ENCODE measurements around the gene UNG. TPM values are rescaled to one million over a fixed set of nuclear protein-coding genes. Genes with fewer than 3 reads are reported as not detected.
A peak's percentile ranks its signal among the peaks of the same experiment; 100 is the strongest.

The UNG gene
- total RNA-seq, 1 donor from 2014 or later, result 20.5 TPM

DNA sequence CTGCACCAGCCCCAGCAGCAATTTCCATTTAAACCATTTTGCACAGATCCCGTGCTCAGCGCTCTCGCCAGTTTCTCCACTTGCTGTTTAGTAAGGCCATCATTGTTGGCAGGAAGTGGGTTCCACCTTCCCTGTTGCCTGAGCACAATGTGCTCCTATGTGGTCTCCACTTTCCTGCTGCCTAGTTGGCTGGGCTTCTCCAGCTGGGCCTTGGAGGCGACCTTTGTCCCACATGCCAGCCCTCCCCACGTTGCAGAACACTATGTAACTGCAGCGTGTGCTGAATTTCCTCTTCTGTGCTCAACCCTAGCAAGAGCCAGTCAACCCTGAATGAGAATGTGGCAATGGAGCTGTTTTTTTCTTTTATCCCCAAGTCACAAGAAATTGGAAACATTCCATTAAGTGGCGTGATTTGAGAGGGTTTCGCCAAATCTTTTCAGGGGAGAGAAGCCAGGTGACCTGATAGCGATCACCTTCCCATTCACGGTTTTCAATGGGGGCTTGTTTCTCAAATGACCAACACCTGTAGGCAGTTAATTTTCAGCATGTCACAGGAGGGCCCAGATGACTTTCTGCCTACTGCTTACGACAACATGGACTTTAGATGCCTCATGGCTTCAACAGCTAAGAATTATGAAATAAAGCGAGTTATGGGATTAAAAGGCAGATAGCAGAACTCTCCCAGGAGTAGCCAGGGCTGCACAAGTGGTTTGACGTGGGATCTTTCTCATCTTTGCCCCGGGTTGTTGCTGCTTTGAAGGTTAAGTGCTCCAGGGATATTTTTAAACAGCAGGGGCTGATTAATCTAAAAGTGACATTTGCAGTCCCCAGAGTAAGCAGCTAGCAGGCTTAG lies 18.6 kb downstream of the UNG start, which contains the start of gene ACACB:
Gene ACACB, plus strand, starts transcription at position 830 of the 853 bp plus-strand sequence. CDS start 22,819 bp downstream, outside the sequence.
- Histone ChIP-seq H3K9me3 (no peaks in the 10 kb centered on the region), H3K4me1 (peaks cover 68% of the 10 kb centered on the region), H3K27me3 (ENCODE audit: low read depth) (no peaks in the 10 kb centered on the region), H3K27ac (peak within 1 kb of the TSS; percentile 71), H3K4me3 (no peak within 1 kb of the TSS), H3K36me3 (no peaks in the 10 kb centered on the region)
- ATAC-seq, result peak; percentile 56 to 76
- TF ChIP-seq, protein P1, sequence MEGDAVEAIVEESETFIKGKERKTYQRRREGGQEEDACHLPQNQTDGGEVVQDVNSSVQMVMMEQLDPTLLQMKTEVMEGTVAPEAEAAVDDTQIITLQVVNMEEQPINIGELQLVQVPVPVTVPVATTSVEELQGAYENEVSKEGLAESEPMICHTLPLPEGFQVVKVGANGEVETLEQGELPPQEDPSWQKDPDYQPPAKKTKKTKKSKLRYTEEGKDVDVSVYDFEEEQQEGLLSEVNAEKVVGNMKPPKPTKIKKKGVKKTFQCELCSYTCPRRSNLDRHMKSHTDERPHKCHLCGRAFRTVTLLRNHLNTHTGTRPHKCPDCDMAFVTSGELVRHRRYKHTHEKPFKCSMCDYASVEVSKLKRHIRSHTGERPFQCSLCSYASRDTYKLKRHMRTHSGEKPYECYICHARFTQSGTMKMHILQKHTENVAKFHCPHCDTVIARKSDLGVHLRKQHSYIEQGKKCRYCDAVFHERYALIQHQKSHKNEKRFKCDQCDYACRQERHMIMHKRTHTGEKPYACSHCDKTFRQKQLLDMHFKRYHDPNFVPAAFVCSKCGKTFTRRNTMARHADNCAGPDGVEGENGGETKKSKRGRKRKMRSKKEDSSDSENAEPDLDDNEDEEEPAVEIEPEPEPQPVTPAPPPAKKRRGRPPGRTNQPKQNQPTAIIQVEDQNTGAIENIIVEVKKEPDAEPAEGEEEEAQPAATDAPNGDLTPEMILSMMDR (IDR thresholded peaks at IDR 0.05), result no peak
- peak; percentile 79 for DNase-seq
- intact Hi-C loops (cut with DNase I), result no loop called here

DNA sequence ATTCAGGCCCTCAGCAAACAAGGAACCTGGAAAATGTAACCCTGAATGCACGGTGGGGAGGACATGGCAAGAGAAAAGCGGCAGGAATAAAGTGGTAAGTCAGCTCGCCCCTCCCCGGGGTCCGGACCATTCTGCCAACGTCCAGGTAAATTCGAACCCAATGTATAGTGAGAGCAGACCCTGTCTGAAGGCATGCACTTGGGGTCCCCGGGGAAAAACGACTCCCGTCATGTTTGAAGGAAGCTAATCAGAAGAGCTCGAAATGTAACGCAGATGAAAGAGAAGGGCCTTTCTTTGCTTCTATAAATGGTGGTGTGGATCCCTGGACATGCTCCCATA lies 19.2 kb downstream of the UNG start:
- H3K9me3 ChIP-seq, result no peaks in the 10 kb centered on the region
- intact Hi-C loops (cut with DNase I), result no loop called here
- H3K27me3 ChIP-seq (ENCODE audit: low read depth), result no peaks in the 10 kb centered on the region
- H3K4me3 ChIP-seq, result no peak overlapping the region
- H3K4me1 ChIP-seq, result peaks cover 67% of the 10 kb centered on the region
- TF ChIP-seq, protein P1 (IDR thresholded peaks at IDR 0.05), result no peak
- no peak for DNase-seq
- peak overlapping the region; percentile 71 for H3K27ac ChIP-seq
- no peaks in the 10 kb centered on the region for H3K36me3 ChIP-seq
- ATAC-seq, result no peak

DNA sequence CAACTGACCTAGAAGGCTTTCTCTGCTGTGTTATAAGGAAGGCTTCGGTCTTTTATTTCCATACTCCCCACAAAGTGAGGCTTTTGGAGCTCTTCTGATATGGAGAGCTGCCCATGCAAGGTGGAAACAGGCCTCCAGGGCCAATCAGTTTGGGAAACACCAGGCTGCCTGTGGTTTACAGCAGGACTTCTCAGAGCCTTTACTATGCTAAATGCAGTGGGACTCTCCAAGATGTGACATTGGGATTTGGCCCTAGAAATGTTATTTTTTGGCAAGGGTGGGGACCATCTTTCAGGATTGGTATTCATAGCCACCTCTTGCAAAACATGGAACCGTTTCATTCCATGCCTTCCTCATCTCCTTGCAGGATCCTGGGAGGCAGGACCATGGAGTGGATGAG lies 22.7 kb downstream of the UNG start:
- H3K4me3 ChIP-seq, result no peak overlapping the region
- intact Hi-C loops (cut with DNase I), result no loop called here
- H3K27ac ChIP-seq, result no peak overlapping the region
- TF ChIP-seq, protein P1 (IDR thresholded peaks at IDR 0.05), result no peak
- H3K4me1 ChIP-seq, result peaks cover 35% of the 10 kb centered on the region
- ATAC-seq (no peak), DNase-seq (no peak)
- H3K27me3 ChIP-seq (ENCODE audit: low read depth), result no peaks in the 10 kb centered on the region
- no peaks in the 10 kb centered on the region for H3K36me3 ChIP-seq
- no peaks in the 10 kb centered on the region for H3K9me3 ChIP-seq

DNA sequence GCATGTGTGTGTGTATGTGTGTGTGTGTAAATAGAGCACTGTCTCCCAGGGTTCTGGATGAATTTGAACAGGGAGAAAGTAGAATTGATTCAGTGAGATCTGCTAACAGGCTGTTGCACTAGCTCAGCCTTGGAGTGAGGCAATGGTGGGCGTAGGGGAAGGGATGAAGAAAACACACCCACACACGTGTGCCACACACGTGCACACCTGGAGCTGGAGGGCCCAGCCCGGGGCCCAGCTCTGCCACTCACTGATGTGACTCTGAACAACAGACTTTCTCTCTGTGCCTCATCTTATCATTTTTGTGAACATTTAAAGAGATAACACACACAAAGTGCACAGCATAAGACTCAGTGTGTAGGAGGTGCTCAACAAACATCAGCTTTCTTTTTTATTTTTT lies 23.2 kb downstream of the UNG start:
- peaks cover 30% of the 10 kb centered on the region for H3K4me1 ChIP-seq
- intact Hi-C loops (cut with DNase I), result no loop called here
- ATAC-seq, result no peak
- H3K4me3 ChIP-seq, result no peak overlapping the region
- no peaks in the 10 kb centered on the region for H3K9me3 ChIP-seq
- no peak for DNase-seq
- H3K36me3 ChIP-seq, result no peaks in the 10 kb centered on the region
- TF ChIP-seq, protein P1 (IDR thresholded peaks at IDR 0.05), result no peak
- no peaks in the 10 kb centered on the region for H3K27me3 ChIP-seq (ENCODE audit: low read depth)
- H3K27ac ChIP-seq, result no peak overlapping the region

DNA sequence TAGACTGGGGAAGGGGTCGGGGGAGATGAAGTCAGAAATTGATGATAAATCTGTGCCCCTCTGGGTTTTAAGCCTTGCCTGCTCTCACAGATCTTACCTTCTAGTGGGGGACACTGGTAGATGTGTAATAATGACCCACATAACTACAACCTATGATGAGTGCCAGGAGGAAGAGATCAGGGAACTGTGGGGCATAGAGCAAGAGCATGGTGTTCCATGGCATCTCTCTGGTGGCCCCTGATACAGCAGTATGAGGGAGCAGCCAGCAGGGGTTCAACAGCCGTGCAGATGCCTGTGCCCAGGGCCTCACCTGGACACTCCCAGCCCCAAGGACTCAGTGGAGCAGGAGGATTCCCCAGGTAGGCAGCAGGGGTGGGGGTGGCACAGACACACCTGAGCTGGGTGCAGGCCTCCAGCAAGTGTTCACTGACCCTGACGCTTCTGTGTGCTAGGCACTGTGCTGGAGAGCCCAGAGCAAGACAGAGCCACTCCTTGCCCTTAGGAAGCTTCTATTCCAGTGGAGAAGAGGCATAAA lies 24.0 kb downstream of the UNG start:
- Histone ChIP-seq H3K27me3 (ENCODE audit: low read depth) (no peaks in the 10 kb centered on the region), H3K36me3 (no peaks in the 10 kb centered on the region), H3K4me1 (peaks cover 22% of the 10 kb centered on the region), H3K4me3 (no peak overlapping the region), H3K27ac (no peak overlapping the region), H3K9me3 (no peaks in the 10 kb centered on the region)
- ATAC-seq (no peak), DNase-seq (no peak)
- TF ChIP-seq, protein P1 (IDR thresholded peaks at IDR 0.05), result no peak
- intact Hi-C loops (cut with DNase I), result no loop called here

Measured in lower lobe of right lung (tissue), 2 donors.